ENCODE results near the gene PTEN.
"Not testable (repeated sequence)": the region's sequence is repeated elsewhere in the genome, so short reads cannot be mapped to it uniquely, and the experiment has no call there.

Gene PTEN

GRCh38 chr10:87860816-87861403, 2.5 kb upstream of the PTEN start:
- Histone ChIP-seq H3K4me1 (ENCODE audit: control insufficient read depth in 5 of 5, insufficient read depth in 5 of 5, low read length in 5 of 5) (peaks cover 0 to 32% (median 27%) of the 10 kb centered on the region in 5 donors), H3K9ac (ENCODE audit: low read length in 5 of 5) (peak overlapping the region in 3 of 5 donors; percentile 33 to 89 (median 85)), H3K4me3 (ENCODE audit: low read depth in 1 of 5, low read length in 5 of 5) (peak overlapping the region in 4 of 5 donors; percentile 98 to 100 (median 98)), H3K27ac (ENCODE audit: low read depth, low read length) (peak overlapping the region; percentile 91), H3K9me3 (ENCODE audit: control insufficient read depth in 5 of 5, low read length in 5 of 5) (no peaks in the 10 kb centered on the region), H3K27me3 (ENCODE audit: control insufficient read depth in 5 of 5, insufficient read depth in 4 of 5, low read length in 5 of 5) (no peaks in the 10 kb centered on the region), H3K36me3 (ENCODE audit: control insufficient read depth in 5 of 5, insufficient read depth in 5 of 5, low read length in 5 of 5) (no peaks in the 10 kb centered on the region)

- Histone ChIP-seq H3K9ac (ENCODE audit: low read length in 5 of 5) (peak overlapping the region; percentile 33 to 89 (median 81)), H3K4me1 (ENCODE audit: control insufficient read depth in 5 of 5, insufficient read depth in 5 of 5, low read length in 5 of 5) (peaks cover 0 to 32% (median 28%) of the 10 kb centered on the region in 5 donors), H3K9me3 (ENCODE audit: control insufficient read depth in 5 of 5, low read length in 5 of 5) (no peaks in the 10 kb centered on the region), H3K27ac (ENCODE audit: low read depth, low read length) (peak overlapping the region; percentile 91), H3K4me3 (ENCODE audit: low read depth in 1 of 5, low read length in 5 of 5) (peak overlapping the region; percentile 92 to 100 (median 98)), H3K27me3 (ENCODE audit: control insufficient read depth in 5 of 5, insufficient read depth in 4 of 5, low read length in 5 of 5) (no peaks in the 10 kb centered on the region), H3K36me3 (ENCODE audit: control insufficient read depth in 5 of 5, insufficient read depth in 5 of 5, low read length in 5 of 5) (no peaks in the 10 kb centered on the region)
These were observed 1.9 kb upstream of the PTEN start for GRCh38 chr10:87861566-87861952.

GRCh38 chr10:87861953-87862678, 1.3 kb upstream of the PTEN start:
- Histone ChIP-seq H3K27ac (ENCODE audit: low read depth, low read length) (peak overlapping the region; percentile 91), H3K4me3 (ENCODE audit: low read depth in 1 of 5, low read length in 5 of 5) (peak overlapping the region; percentile 92 to 100 (median 98)), H3K27me3 (ENCODE audit: control insufficient read depth in 5 of 5, insufficient read depth in 4 of 5, low read length in 5 of 5) (no peaks in the 10 kb centered on the region), H3K9ac (ENCODE audit: low read length in 5 of 5) (peak overlapping the region; percentile 43 to 89 (median 81)), H3K4me1 (ENCODE audit: control insufficient read depth in 5 of 5, insufficient read depth in 5 of 5, low read length in 5 of 5) (peaks cover 0 to 32% (median 28%) of the 10 kb centered on the region in 5 donors), H3K9me3 (ENCODE audit: control insufficient read depth in 5 of 5, low read length in 5 of 5) (no peaks in the 10 kb centered on the region), H3K36me3 (ENCODE audit: control insufficient read depth in 5 of 5, insufficient read depth in 5 of 5, low read length in 5 of 5) (no peaks in the 10 kb centered on the region)

- Histone ChIP-seq H3K27ac (ENCODE audit: low read depth, low read length) (peak overlapping the region; percentile 91), H3K36me3 (ENCODE audit: control insufficient read depth in 5 of 5, insufficient read depth in 5 of 5, low read length in 5 of 5) (no peaks in the 10 kb centered on the region), H3K27me3 (ENCODE audit: control insufficient read depth in 5 of 5, insufficient read depth in 4 of 5, low read length in 5 of 5) (no peaks in the 10 kb centered on the region), H3K9me3 (ENCODE audit: control insufficient read depth in 5 of 5, low read length in 5 of 5) (no peaks in the 10 kb centered on the region), H3K4me3 (ENCODE audit: low read depth in 1 of 5, low read length in 5 of 5) (peak overlapping the region; percentile 92 to 100 (median 98)), H3K4me1 (ENCODE audit: control insufficient read depth in 5 of 5, insufficient read depth in 5 of 5, low read length in 5 of 5) (peaks cover 0 to 36% (median 28%) of the 10 kb centered on the region in 5 donors), H3K9ac (ENCODE audit: low read length in 5 of 5) (peak overlapping the region; percentile 43 to 89 (median 81))
These were observed 759 bp upstream of the PTEN start for GRCh38 chr10:87862679-87863052.

GRCh38 chr10:87863951-87864495, 598 bp downstream of the PTEN start:
- peaks cover 0 to 44% (median 39%) of the 10 kb centered on the region in 5 donors for H3K4me1 ChIP-seq (ENCODE audit: control insufficient read depth in 5 of 5, insufficient read depth in 5 of 5, low read length in 5 of 5)
- peak overlapping the region; percentile 92 to 99 (median 98) for H3K4me3 ChIP-seq (ENCODE audit: low read depth in 1 of 5, low read length in 5 of 5)
- not testable (repeated sequence) for H3K36me3 ChIP-seq (ENCODE audit: control insufficient read depth in 5 of 5, insufficient read depth in 5 of 5, low read length in 5 of 5); H3K9me3 ChIP-seq (ENCODE audit: control insufficient read depth in 5 of 5, low read length in 5 of 5); H3K27me3 ChIP-seq (ENCODE audit: control insufficient read depth in 5 of 5, insufficient read depth in 4 of 5, low read length in 5 of 5)
- H3K27ac ChIP-seq (ENCODE audit: low read depth, low read length), result peak overlapping the region; percentile 91
- peak overlapping the region; percentile 42 to 92 (median 89) for H3K9ac ChIP-seq (ENCODE audit: low read length in 5 of 5)

- Histone ChIP-seq H3K9me3 (ENCODE audit: control insufficient read depth in 5 of 5, low read length in 5 of 5) (no peaks in the 10 kb centered on the region), H3K4me1 (ENCODE audit: control insufficient read depth in 5 of 5, insufficient read depth in 5 of 5, low read length in 5 of 5) (peaks cover 0 to 49% (median 43%) of the 10 kb centered on the region in 5 donors), H3K4me3 (ENCODE audit: low read depth in 1 of 5, low read length in 5 of 5) (peak overlapping the region; percentile 92 to 99 (median 97)), H3K27ac (ENCODE audit: low read depth, low read length) (peak overlapping the region; percentile 91), H3K27me3 (ENCODE audit: control insufficient read depth in 5 of 5, insufficient read depth in 4 of 5, low read length in 5 of 5) (no peaks in the 10 kb centered on the region), H3K9ac (ENCODE audit: low read length in 5 of 5) (peak overlapping the region; percentile 42 to 92 (median 89)), H3K36me3 (ENCODE audit: control insufficient read depth in 5 of 5, insufficient read depth in 5 of 5, low read length in 5 of 5) (no peaks in the 10 kb centered on the region)
These were observed 1.2 kb downstream of the PTEN start for GRCh38 chr10:87864496-87865059.

- H3K27ac ChIP-seq (ENCODE audit: low read depth, low read length), result peak overlapping the region; percentile 91
- peaks cover 0 to 57% (median 46%) of the 10 kb centered on the region in 5 donors for H3K4me1 ChIP-seq (ENCODE audit: control insufficient read depth in 5 of 5, insufficient read depth in 5 of 5, low read length in 5 of 5)
- H3K9ac ChIP-seq (ENCODE audit: low read length in 5 of 5), result peak overlapping the region; percentile 42 to 92 (median 89)
- no peaks in the 10 kb centered on the region for H3K36me3 ChIP-seq (ENCODE audit: control insufficient read depth in 5 of 5, insufficient read depth in 5 of 5, low read length in 5 of 5)
- H3K27me3 ChIP-seq (ENCODE audit: control insufficient read depth in 5 of 5, insufficient read depth in 4 of 5, low read length in 5 of 5), result no peaks in the 10 kb centered on the region
- H3K9me3 ChIP-seq (ENCODE audit: control insufficient read depth in 5 of 5, low read length in 5 of 5), result no peaks in the 10 kb centered on the region
- H3K4me3 ChIP-seq (ENCODE audit: low read depth in 1 of 5, low read length in 5 of 5), result peak overlapping the region; percentile 92 to 99 (median 97)
These were observed 1.9 kb downstream of the PTEN start for GRCh38 chr10:87865241-87865881.

- H3K27ac ChIP-seq (ENCODE audit: low read depth, low read length), result peak overlapping the region; percentile 91
- peak overlapping the region; percentile 92 to 99 (median 97) for H3K4me3 ChIP-seq (ENCODE audit: low read depth in 1 of 5, low read length in 5 of 5)
These were observed 3.1 kb downstream of the PTEN start for GRCh38 chr10:87866412-87866974.

GRCh38 chr10:87867453-87867852, 4.0 kb downstream of the PTEN start:
- peak overlapping the region; percentile 92 to 99 (median 97) for H3K4me3 ChIP-seq (ENCODE audit: low read depth in 1 of 5, low read length in 5 of 5)
- peaks cover 0 to 69% (median 41%) of the 10 kb centered on the region in 5 donors for H3K4me1 ChIP-seq (ENCODE audit: control insufficient read depth in 5 of 5, insufficient read depth in 5 of 5, low read length in 5 of 5)
- peak overlapping the region; percentile 91 for H3K27ac ChIP-seq (ENCODE audit: low read depth, low read length)
- peak overlapping the region; percentile 42 to 92 (median 89) for H3K9ac ChIP-seq (ENCODE audit: low read length in 5 of 5)
- no peaks in the 10 kb centered on the region for H3K36me3 ChIP-seq (ENCODE audit: control insufficient read depth in 5 of 5, insufficient read depth in 5 of 5, low read length in 5 of 5)
- H3K9me3 ChIP-seq (ENCODE audit: control insufficient read depth in 5 of 5, low read length in 5 of 5), result no peaks in the 10 kb centered on the region
- H3K27me3 ChIP-seq (ENCODE audit: control insufficient read depth in 5 of 5, insufficient read depth in 4 of 5, low read length in 5 of 5), result no peaks in the 10 kb centered on the region

More at GRCh38 chr10:87866412-87866974, 3.1 kb downstream of the PTEN start:
- peaks cover 0 to 64% (median 45%) of the 10 kb centered on the region in 5 donors for H3K4me1 ChIP-seq (ENCODE audit: control insufficient read depth in 5 of 5, insufficient read depth in 5 of 5, low read length in 5 of 5)
- H3K36me3 ChIP-seq (ENCODE audit: control insufficient read depth in 5 of 5, insufficient read depth in 5 of 5, low read length in 5 of 5), result no peaks in the 10 kb centered on the region
- H3K27me3 ChIP-seq (ENCODE audit: control insufficient read depth in 5 of 5, insufficient read depth in 4 of 5, low read length in 5 of 5), result no peaks in the 10 kb centered on the region
- no peaks in the 10 kb centered on the region for H3K9me3 ChIP-seq (ENCODE audit: control insufficient read depth in 5 of 5, low read length in 5 of 5)
- peak overlapping the region; percentile 42 to 92 (median 89) for H3K9ac ChIP-seq (ENCODE audit: low read length in 5 of 5)

Data from subcutaneous abdominal adipose tissue (tissue), 5 donors.